SK-N-SH (cell line): ENCODE data around the gene ZNF396. TPM values are rescaled to one million over a fixed set of nuclear protein-coding genes. Genes with fewer than 3 reads are reported as not detected.
A peak's percentile ranks its signal among the peaks of the same experiment; 100 is the strongest.

Experiments
- CTCF ChIA-PET: fragments of 300-600, 350-600 bp; formaldehyde crosslinking; extraction: SDS; loops from one replicate; lab custom pipeline; 2021; lab: Yijun Ruan, JAX
- POLR2A ChIA-PET: fragments of 350-600 bp; sonication (Branson Sonifier 250); formaldehyde crosslinking; extraction: SDS; loops from one replicate; lab custom pipeline; 2020; ENCODE audit warnings: antibody characterized with exemption, inconsistent platforms; lab: Yijun Ruan, JAX
- DNase-seq: peaks from one replicate; pipeline ENCODE4 v3.0.0; 2012
- H2AFZ ChIP-seq: fragments of 200-600 bp; sonication (generic); 2 replicates; pipeline ENCODE4 v1.8.1; 2016; ENCODE audit warnings: antibody characterized with exemption, mild to moderate bottlenecking, low read depth
- H3F3A ChIP-seq: fragments of 200-600 bp; sonication (generic); replicated peaks from 2 replicates; pipeline ENCODE3; 2016; ENCODE audit warnings: antibody characterized with exemption, mild to moderate bottlenecking; ENCODE audit not compliant: insufficient read depth
- H3K27ac ChIP-seq, 2 experiments: fragments of 200-500 bp in 1 of 2; fragments of 200-600 bp in 1 of 2; sonication (Bioruptor generic) in 1 of 2; sonication (generic), shearing (Covaris generic) in 1 of 2; 2 replicates each; pipeline versions ENCODE4 v1.5.1 to v1.6.1; 2014 to 2016; ENCODE audit warnings: low read depth in 2 of 2, inconsistent platforms in 1 of 2, low read length in 1 of 2, mild to moderate bottlenecking in 1 of 2, mixed read lengths in 1 of 2
- H3K27me3 ChIP-seq: fragments of 200-600 bp; sonication (generic), shearing (Covaris generic); 2 replicates; pipeline ENCODE4 v1.6.1; 2016; ENCODE audit warnings: mixed run types; ENCODE audit not compliant: insufficient read depth
- H3K36me3 ChIP-seq, 2 experiments: fragments of 200-500 bp in 1 of 2; fragments of 200-600 bp in 1 of 2; sonication (Bioruptor generic) in 1 of 2; sonication (generic) in 1 of 2; replicated peaks in 1 of 2; 2 replicates each; pipeline versions ENCODE3 to v1.5.1; 2014 to 2016; ENCODE audit warnings: low read length in 1 of 2, mild to moderate bottlenecking in 1 of 2; ENCODE audit not compliant: insufficient read depth in 2 of 2, control insufficient read depth in 1 of 2
- H3K4me1 ChIP-seq, 2 experiments: fragments of 200-500 bp in 1 of 2; fragments of 200-600 bp in 1 of 2; sonication (Bioruptor generic) in 1 of 2; sonication (generic), shearing (Covaris generic) in 1 of 2; 2 replicates each; pipeline versions ENCODE4 v1.5.1 to v1.6.1; 2014 to 2016; ENCODE audit warnings: low read depth in 1 of 2, low read length in 1 of 2, mixed run types in 1 of 2; ENCODE audit not compliant: insufficient read depth in 2 of 2, control insufficient read depth in 1 of 2
- H3K4me2 ChIP-seq: fragments of 200-600 bp; sonication (generic), shearing (Covaris generic); 2 replicates; pipeline ENCODE4 v1.6.1; 2017; ENCODE audit warnings: mixed run types
- H3K4me3 ChIP-seq, 2 experiments: fragments of 200-500 bp in 1 of 2; fragments of 200-600 bp in 1 of 2; sonication (Bioruptor generic) in 1 of 2; sonication (generic), shearing (Covaris generic) in 1 of 2; 2 replicates each; pipeline versions ENCODE4 v1.5.1 to v1.8.1; 2014 to 2016; ENCODE audit warnings: low read depth in 2 of 2, inconsistent platforms in 1 of 2, low read length in 1 of 2, mild to moderate bottlenecking in 1 of 2, mixed read lengths in 1 of 2, moderate library complexity in 1 of 2
- H3K79me2 ChIP-seq: fragments of 200-600 bp; sonication (generic); 2 replicates; pipeline ENCODE4 v1.8.1; 2017; ENCODE audit warnings: mild to moderate bottlenecking; ENCODE audit not compliant: insufficient read depth
- H3K9ac ChIP-seq: fragments of 200-600 bp; sonication (generic); 2 replicates; pipeline ENCODE4 v1.6.1; 2017; ENCODE audit warnings: mixed run types
- H3K9me2 ChIP-seq: fragments of 200-600 bp; sonication (generic); 2 replicates; pipeline ENCODE4 v1.6.1; 2017; ENCODE audit warnings: mixed run types
- H3K9me3 ChIP-seq: fragments of 200-600 bp; sonication (generic); 2 replicates; pipeline ENCODE4 v1.6.1; 2017; ENCODE audit warnings: mixed run types, mild to moderate bottlenecking, moderate library complexity
- H4K20me1 ChIP-seq: fragments of 200-600 bp; sonication (generic); 2 replicates; pipeline ENCODE4 v1.6.1; 2017; ENCODE audit warnings: mild to moderate bottlenecking, mixed run types; ENCODE audit not compliant: insufficient read depth
- CHD2 ChIP-seq: fragments of 150-350 bp; IDR thresholded peaks from 2 replicates; pipeline ENCODE4 v1.6.1; 2018; ENCODE audit warnings: low read length; ENCODE audit not compliant: partially characterized antibody
- FOXM1 ChIP-seq: IDR thresholded peaks from 2 replicates; pipeline ENCODE4 v1.4.0; 2012; ENCODE audit warnings: low read depth, mild to moderate bottlenecking
- MEF2A ChIP-seq: IDR thresholded peaks from 2 replicates; pipeline ENCODE4 v1.4.0; 2012; ENCODE audit warnings: low read depth, borderline replicate concordance
- RAD21 ChIP-seq: IDR thresholded peaks from 2 replicates; pipeline ENCODE4 v1.6.1; 2012; ENCODE audit warnings: mild to moderate bottlenecking, low read length
- RCOR1 ChIP-seq: fragments of 150-350 bp; IDR thresholded peaks from 2 replicates; pipeline ENCODE4 v1.6.1; 2017; ENCODE audit warnings: antibody characterized with exemption, low read length
- RFX5 ChIP-seq: IDR thresholded peaks from 2 replicates; pipeline ENCODE4 v1.6.1; 2012; ENCODE audit warnings: mild to moderate bottlenecking, improper control_type of control experiment, low read length
- SMC3 ChIP-seq: IDR thresholded peaks from 2 replicates; pipeline ENCODE4 v1.6.1; 2012; ENCODE audit warnings: low read depth, low read length, improper control_type of control experiment
- TAF1 ChIP-seq: IDR thresholded peaks from 2 replicates; pipeline ENCODE4 v1.6.1; 2012; ENCODE audit warnings: low read depth, mild to moderate bottlenecking, low read length, moderate library complexity, borderline replicate concordance
- TEAD4 ChIP-seq: IDR thresholded peaks from 2 replicates; pipeline ENCODE4 v1.4.0; 2012; ENCODE audit warnings: mild to moderate bottlenecking, borderline replicate concordance; ENCODE audit not compliant: insufficient read depth
- YY1 ChIP-seq: IDR thresholded peaks from 2 replicates; pipeline ENCODE4 v1.4.0; 2012; ENCODE audit warnings: low read depth, mild to moderate bottlenecking
- WGBS: methylation state at CpG from one replicate; pipeline ENCODE4 v1.1.6; 2017; ENCODE audit warnings: low lambda C conversion rate; 5-methylcytosine and 5-hydroxymethylcytosine counted together
- polyA plus RNA-seq, 3 experiments: library from polyadenylated mRNA; depleted of rRNA; stranded (reverse); fragments of >200 nt; gene quantifications; 2 replicates each; pipeline ENCODE4 v1.2.3, GENCODE V29; 2012
- TF ChIP-seq, protein P1 (sequence below): IDR thresholded peaks from 2 replicates; pipeline ENCODE4 v1.6.1; 2012; ENCODE audit warnings: mild to moderate bottlenecking, low read depth, low read length, moderate library complexity
- TF ChIP-seq, protein P2 (sequence below): fragments of 150-350 bp; IDR thresholded peaks from 2 replicates; pipeline ENCODE4 v1.6.1; 2016; ENCODE audit warnings: mild to moderate bottlenecking, low read depth, low read length
- TF ChIP-seq, protein P3 (sequence below): fragments of 200-600 bp; sonication (generic); IDR thresholded peaks from 2 replicates; pipeline ENCODE4 v1.6.1; 2017; ENCODE audit warnings: antibody characterized with exemption, mild to moderate bottlenecking, moderate library complexity
- TF ChIP-seq, protein P4 (sequence below): IDR thresholded peaks from 2 replicates; pipeline ENCODE4 v1.4.0; 2012; ENCODE audit warnings: low read depth

Gene ZNF396
- polyA plus RNA-seq, 1 of the 3 experiments (the other 2 are of a cell fraction), result 0.41 TPM

DNA sequence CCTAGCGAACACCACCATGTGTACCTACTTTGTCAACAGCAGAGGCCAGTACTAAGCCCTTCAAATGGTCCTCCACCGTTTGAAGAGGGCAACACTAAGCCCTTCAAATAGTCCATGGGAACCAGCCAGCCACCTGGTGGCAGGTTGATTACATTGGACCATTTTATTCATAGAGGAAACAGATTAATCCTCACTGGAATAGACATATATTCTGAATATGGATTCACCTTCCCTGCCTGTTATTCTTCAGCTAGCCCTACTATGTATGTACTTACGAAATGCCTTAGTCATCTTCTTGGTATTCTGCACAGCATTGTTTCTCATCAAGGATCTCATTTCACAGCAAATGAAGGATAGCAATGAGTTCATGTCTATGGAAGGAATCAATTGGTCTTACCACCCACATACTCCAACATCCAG, 10.0 kb upstream of the ZNF396 start:
- H3K4me3 ChIP-seq, result no peak overlapping the region
- CTCF ChIA-PET, result interaction anchor here (0.6 to 2.7 kb wide), 34 partner anchors 8 to 900 kb away, joined by 3 to 20 read pairs (median 4); partner anchors contain the start of gene INO80C
- H3K9me2 ChIP-seq, result no peaks in the 10 kb centered on the region
- WGBS, result 23% methylated on average over 2 of the region's 3 CpGs
- H3K4me1 ChIP-seq, result peaks cover 0 to 4% of the 10 kb centered on the region in 2 experiments; a peak in 1 of 4 replicates
- no peak for DNase-seq
- H2AFZ ChIP-seq, result no peak overlapping the region
- H4K20me1 ChIP-seq, result no peaks in the 10 kb centered on the region
- H3F3A ChIP-seq, result no peaks in the 10 kb centered on the region
- no peaks in the 10 kb centered on the region for H3K79me2 ChIP-seq
- POLR2A ChIA-PET, result no interaction called here
- no peak overlapping the region for H3K9ac ChIP-seq
- H3K27me3 ChIP-seq, result no peaks in the 10 kb centered on the region
- H3K9me3 ChIP-seq, result no peaks in the 10 kb centered on the region
- no peak for TF ChIP-seq RCOR1
- TF ChIP-seq, protein P1, sequence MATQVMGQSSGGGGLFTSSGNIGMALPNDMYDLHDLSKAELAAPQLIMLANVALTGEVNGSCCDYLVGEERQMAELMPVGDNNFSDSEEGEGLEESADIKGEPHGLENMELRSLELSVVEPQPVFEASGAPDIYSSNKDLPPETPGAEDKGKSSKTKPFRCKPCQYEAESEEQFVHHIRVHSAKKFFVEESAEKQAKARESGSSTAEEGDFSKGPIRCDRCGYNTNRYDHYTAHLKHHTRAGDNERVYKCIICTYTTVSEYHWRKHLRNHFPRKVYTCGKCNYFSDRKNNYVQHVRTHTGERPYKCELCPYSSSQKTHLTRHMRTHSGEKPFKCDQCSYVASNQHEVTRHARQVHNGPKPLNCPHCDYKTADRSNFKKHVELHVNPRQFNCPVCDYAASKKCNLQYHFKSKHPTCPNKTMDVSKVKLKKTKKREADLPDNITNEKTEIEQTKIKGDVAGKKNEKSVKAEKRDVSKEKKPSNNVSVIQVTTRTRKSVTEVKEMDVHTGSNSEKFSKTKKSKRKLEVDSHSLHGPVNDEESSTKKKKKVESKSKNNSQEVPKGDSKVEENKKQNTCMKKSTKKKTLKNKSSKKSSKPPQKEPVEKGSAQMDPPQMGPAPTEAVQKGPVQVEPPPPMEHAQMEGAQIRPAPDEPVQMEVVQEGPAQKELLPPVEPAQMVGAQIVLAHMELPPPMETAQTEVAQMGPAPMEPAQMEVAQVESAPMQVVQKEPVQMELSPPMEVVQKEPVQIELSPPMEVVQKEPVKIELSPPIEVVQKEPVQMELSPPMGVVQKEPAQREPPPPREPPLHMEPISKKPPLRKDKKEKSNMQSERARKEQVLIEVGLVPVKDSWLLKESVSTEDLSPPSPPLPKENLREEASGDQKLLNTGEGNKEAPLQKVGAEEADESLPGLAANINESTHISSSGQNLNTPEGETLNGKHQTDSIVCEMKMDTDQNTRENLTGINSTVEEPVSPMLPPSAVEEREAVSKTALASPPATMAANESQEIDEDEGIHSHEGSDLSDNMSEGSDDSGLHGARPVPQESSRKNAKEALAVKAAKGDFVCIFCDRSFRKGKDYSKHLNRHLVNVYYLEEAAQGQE, result no peak
- no peak for TF ChIP-seq TEAD4
- TF ChIP-seq RFX5, result no peak
- TF ChIP-seq, protein P2, sequence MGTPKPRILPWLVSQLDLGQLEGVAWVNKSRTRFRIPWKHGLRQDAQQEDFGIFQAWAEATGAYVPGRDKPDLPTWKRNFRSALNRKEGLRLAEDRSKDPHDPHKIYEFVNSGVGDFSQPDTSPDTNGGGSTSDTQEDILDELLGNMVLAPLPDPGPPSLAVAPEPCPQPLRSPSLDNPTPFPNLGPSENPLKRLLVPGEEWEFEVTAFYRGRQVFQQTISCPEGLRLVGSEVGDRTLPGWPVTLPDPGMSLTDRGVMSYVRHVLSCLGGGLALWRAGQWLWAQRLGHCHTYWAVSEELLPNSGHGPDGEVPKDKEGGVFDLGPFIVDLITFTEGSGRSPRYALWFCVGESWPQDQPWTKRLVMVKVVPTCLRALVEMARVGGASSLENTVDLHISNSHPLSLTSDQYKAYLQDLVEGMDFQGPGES, result no peak
- TF ChIP-seq TAF1, result no peak
- TF ChIP-seq, protein P3, sequence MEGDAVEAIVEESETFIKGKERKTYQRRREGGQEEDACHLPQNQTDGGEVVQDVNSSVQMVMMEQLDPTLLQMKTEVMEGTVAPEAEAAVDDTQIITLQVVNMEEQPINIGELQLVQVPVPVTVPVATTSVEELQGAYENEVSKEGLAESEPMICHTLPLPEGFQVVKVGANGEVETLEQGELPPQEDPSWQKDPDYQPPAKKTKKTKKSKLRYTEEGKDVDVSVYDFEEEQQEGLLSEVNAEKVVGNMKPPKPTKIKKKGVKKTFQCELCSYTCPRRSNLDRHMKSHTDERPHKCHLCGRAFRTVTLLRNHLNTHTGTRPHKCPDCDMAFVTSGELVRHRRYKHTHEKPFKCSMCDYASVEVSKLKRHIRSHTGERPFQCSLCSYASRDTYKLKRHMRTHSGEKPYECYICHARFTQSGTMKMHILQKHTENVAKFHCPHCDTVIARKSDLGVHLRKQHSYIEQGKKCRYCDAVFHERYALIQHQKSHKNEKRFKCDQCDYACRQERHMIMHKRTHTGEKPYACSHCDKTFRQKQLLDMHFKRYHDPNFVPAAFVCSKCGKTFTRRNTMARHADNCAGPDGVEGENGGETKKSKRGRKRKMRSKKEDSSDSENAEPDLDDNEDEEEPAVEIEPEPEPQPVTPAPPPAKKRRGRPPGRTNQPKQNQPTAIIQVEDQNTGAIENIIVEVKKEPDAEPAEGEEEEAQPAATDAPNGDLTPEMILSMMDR, result no peak
- TF ChIP-seq, protein P4, sequence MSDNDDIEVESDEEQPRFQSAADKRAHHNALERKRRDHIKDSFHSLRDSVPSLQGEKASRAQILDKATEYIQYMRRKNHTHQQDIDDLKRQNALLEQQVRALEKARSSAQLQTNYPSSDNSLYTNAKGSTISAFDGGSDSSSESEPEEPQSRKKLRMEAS, result no peak
- H3K4me2 ChIP-seq, result no peak overlapping the region
- no peak overlapping the region for H3K27ac ChIP-seq
- H3K36me3 ChIP-seq, result no peaks in the 10 kb centered on the region

DNA sequence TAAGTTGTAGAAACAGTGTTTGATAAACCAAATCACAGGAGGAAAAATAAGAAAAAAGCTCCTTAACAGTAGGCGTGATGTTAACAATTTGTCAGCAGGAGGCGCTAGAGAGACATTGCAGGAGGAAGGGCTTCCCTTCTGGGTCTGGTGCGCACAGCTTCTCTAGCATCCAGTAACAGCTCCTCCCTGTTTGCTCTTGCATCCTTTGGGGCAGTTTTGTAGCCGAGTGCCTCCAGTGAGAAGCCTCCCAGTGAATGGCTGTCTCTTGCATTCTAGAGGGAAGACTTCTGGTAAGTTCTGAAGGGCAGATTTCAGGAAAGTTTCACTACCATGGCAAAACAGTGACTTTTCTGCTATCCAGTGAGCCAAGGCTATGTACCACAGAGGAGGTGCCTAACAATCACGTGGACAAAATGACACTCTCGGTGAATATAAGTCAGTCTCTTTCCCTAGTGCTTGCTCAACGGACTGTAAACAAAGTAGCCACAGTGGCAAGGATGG, 9.5 kb upstream of the ZNF396 start:
- DNase-seq, result peak; percentile 68
- H3K36me3 ChIP-seq, result no peaks in the 10 kb centered on the region
- no peaks in the 10 kb centered on the region for H3F3A ChIP-seq
- ChIA-PET CTCF (interaction anchor here (0.6 to 2.7 kb wide), 51 partner anchors 8 to 901 kb away, joined by 3 to 20 read pairs (median 4); partner anchors contain the start of genes INO80C and ZNF396), POLR2A (no interaction called here)
- H3K9ac ChIP-seq, result no peak overlapping the region
- no peaks in the 10 kb centered on the region for H3K79me2 ChIP-seq
- H3K4me3 ChIP-seq, result no peak overlapping the region; a peak in 1 of 4 replicates
- peaks cover 0 to 4% of the 10 kb centered on the region in 2 experiments; a peak in 1 of 4 replicates for H3K4me1 ChIP-seq
- H3K27me3 ChIP-seq, result no peaks in the 10 kb centered on the region
- no peaks in the 10 kb centered on the region for H3K9me2 ChIP-seq
- WGBS, result 8% methylated on average over 7 of the region's 7 CpGs
- H3K4me2 ChIP-seq, result no peak overlapping the region
- H3K9me3 ChIP-seq, result no peaks in the 10 kb centered on the region
- H2AFZ ChIP-seq, result no peak overlapping the region
- no peaks in the 10 kb centered on the region for H4K20me1 ChIP-seq
- no peak for TF ChIP-seq MEF2A
- peak; percentile 44 for TF ChIP-seq CHD2
- no peak for TF ChIP-seq TEAD4
- peak; percentile 58 for TF ChIP-seq SMC3
- TF ChIP-seq, protein P3, result peak; percentile 88
- no peak for TF ChIP-seq YY1
- no peak for TF ChIP-seq FOXM1
- peak; percentile 76 for TF ChIP-seq RAD21
- no peak for TF ChIP-seq TAF1
- H3K27ac ChIP-seq, result no peak overlapping the region
